Nephron (organoid): ENCODE measurements around the gene MAGI2.
A peak's percentile ranks its signal among the peaks of the same experiment; 100 is the strongest.

Source experiments
- H3K27ac Mint-ChIP-seq, 3 experiments: 2 replicates each; pipeline ENCODE4 v1.8.0; 2020; ENCODE audit warnings: mixed read lengths in 3 of 3, mild to moderate bottlenecking in 2 of 3, moderate library complexity in 1 of 3
- H3K27me3 Mint-ChIP-seq: 2 replicates; pipeline ENCODE4 v1.8.0; 2021; ENCODE audit warnings: low read depth, mild to moderate bottlenecking, moderate library complexity, mixed read lengths
- H3K36me3 Mint-ChIP-seq: 2 replicates; pipeline ENCODE4 v1.8.0; 2020; ENCODE audit warnings: low read depth, mixed read lengths
- H3K4me1 Mint-ChIP-seq: 2 replicates; pipeline ENCODE4 v1.8.0; 2020; ENCODE audit warnings: mixed read lengths
- H3K4me3 Mint-ChIP-seq, 3 experiments: 2 replicates each; pipeline ENCODE4 v1.8.0; 2020; ENCODE audit warnings: mild to moderate bottlenecking in 3 of 3, mixed read lengths in 3 of 3, moderate library complexity in 2 of 3
- H3K9me3 Mint-ChIP-seq: 2 replicates; pipeline ENCODE4 v1.8.0; 2020; ENCODE audit warnings: mixed read lengths
- TF ChIP-seq, protein P1 (sequence below), 3 experiments: fragments of 200-600 bp; sonication (generic); IDR thresholded peaks; one replicate each; pipeline ENCODE4 v1.5.0; 2021; ENCODE audit warnings: antibody characterized with exemption in 3 of 3; ENCODE audit not compliant: unreplicated experiment in 3 of 3

The MAGI2 gene

GRCh38 chr7:79494046-79494445 lies 40.6 kb upstream of the MAGI2 start:
- Mint-ChIP-seq H3K27me3 (no peaks in the 10 kb centered on the region), H3K4me1 (no peaks in the 10 kb centered on the region), H3K27ac (peak overlapping the region; percentile 16 to 89 (median 78)), H3K4me3 (peak overlapping the region in 2 of 3 experiments; percentile 12 to 22), H3K9me3 (no peaks in the 10 kb centered on the region), H3K36me3 (no peaks in the 10 kb centered on the region)
- TF ChIP-seq, protein P1, sequence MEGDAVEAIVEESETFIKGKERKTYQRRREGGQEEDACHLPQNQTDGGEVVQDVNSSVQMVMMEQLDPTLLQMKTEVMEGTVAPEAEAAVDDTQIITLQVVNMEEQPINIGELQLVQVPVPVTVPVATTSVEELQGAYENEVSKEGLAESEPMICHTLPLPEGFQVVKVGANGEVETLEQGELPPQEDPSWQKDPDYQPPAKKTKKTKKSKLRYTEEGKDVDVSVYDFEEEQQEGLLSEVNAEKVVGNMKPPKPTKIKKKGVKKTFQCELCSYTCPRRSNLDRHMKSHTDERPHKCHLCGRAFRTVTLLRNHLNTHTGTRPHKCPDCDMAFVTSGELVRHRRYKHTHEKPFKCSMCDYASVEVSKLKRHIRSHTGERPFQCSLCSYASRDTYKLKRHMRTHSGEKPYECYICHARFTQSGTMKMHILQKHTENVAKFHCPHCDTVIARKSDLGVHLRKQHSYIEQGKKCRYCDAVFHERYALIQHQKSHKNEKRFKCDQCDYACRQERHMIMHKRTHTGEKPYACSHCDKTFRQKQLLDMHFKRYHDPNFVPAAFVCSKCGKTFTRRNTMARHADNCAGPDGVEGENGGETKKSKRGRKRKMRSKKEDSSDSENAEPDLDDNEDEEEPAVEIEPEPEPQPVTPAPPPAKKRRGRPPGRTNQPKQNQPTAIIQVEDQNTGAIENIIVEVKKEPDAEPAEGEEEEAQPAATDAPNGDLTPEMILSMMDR (IDR thresholded peaks at IDR 0.05; ENCODE audit: unreplicated experiment in 3 of 3), result no peak

DNA sequence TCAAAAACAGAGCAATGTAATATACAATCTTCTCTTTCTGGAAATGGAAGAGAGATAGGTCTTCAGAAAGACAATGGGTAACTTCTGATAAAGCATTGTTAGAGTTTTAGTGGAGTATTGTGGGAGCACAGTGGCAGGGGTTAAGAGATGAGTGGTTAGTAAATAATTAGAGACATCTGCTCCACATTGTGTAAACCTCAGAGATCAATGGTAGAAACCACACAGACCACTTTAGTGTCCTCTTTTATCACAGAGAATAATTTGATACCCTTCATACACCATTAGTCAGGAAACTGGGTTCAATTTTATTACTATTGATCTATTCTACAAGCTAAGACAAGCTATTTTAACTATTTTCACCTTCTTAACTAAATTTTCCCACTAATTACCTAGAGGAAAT lies 35.9 kb upstream of the MAGI2 start:
- no peaks in the 10 kb centered on the region for H3K9me3 Mint-ChIP-seq
- TF ChIP-seq, protein P1 (IDR thresholded peaks at IDR 0.05; ENCODE audit: unreplicated experiment in 3 of 3), result no peak
- no peaks in the 10 kb centered on the region for H3K4me1 Mint-ChIP-seq
- H3K27me3 Mint-ChIP-seq, result peaks cover 3% of the 10 kb centered on the region
- no peaks in the 10 kb centered on the region for H3K36me3 Mint-ChIP-seq
- no peak overlapping the region for H3K4me3 Mint-ChIP-seq
- H3K27ac Mint-ChIP-seq, result no peak overlapping the region

GRCh38 chr7:79478386-79478785 lies 24.9 kb upstream of the MAGI2 start:
- TF ChIP-seq, protein P1 (IDR thresholded peaks at IDR 0.05; ENCODE audit: unreplicated experiment in 3 of 3), result no peak
- H3K9me3 Mint-ChIP-seq, result no peaks in the 10 kb centered on the region
- no peaks in the 10 kb centered on the region for H3K36me3 Mint-ChIP-seq
- H3K4me1 Mint-ChIP-seq, result no peaks in the 10 kb centered on the region
- H3K27me3 Mint-ChIP-seq, result no peaks in the 10 kb centered on the region
- no peak overlapping the region for H3K4me3 Mint-ChIP-seq
- no peak overlapping the region for H3K27ac Mint-ChIP-seq

- peaks cover 4% of the 10 kb centered on the region for H3K9me3 Mint-ChIP-seq
- no peak overlapping the region for H3K4me3 Mint-ChIP-seq
- TF ChIP-seq, protein P1 (IDR thresholded peaks at IDR 0.05; ENCODE audit: unreplicated experiment in 3 of 3), result no peak
- peak overlapping the region in 2 of 3 experiments; percentile 7 to 46 for H3K27ac Mint-ChIP-seq
- no peaks in the 10 kb centered on the region for H3K4me1 Mint-ChIP-seq
- H3K27me3 Mint-ChIP-seq, result no peaks in the 10 kb centered on the region
- peaks cover 20% of the 10 kb centered on the region for H3K36me3 Mint-ChIP-seq
Measured at GRCh38 chr7:79475455-79475854, 22.0 kb upstream of the MAGI2 start.

- Mint-ChIP-seq H3K9me3 (peaks cover 4% of the 10 kb centered on the region), H3K4me3 (no peak overlapping the region), H3K4me1 (no peaks in the 10 kb centered on the region), H3K27ac (peak overlapping the region in 1 of 3 experiments; percentile 70), H3K36me3 (peaks cover 27% of the 10 kb centered on the region), H3K27me3 (no peaks in the 10 kb centered on the region)
- TF ChIP-seq, protein P1 (IDR thresholded peaks at IDR 0.05; ENCODE audit: unreplicated experiment in 3 of 3), result no peak
Measured at GRCh38 chr7:79471699-79472098, 18.2 kb upstream of the MAGI2 start.

DNA sequence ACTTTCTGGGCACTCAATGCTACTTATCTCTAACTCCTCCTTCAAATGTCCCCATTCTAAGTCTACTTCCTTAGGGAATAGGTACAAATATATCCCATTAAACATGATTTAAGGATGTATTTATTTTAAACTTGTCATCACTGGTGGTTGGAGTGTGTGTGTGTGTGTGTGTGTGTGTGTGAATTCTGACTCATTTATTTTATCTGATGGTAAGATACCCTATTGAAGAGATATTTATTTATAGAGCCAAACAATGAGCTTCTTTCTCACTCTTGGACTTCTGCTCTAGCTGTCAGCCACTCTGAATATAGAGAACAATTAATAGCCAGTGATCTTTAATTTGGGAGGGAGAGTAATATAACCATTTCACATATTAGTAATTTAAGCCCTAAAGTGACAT lies 17.8 kb upstream of the MAGI2 start:
- TF ChIP-seq, protein P1 (IDR thresholded peaks at IDR 0.05; ENCODE audit: unreplicated experiment in 3 of 3), result no peak
- Mint-ChIP-seq H3K9me3 (peaks cover 4% of the 10 kb centered on the region), H3K36me3 (peaks cover 31% of the 10 kb centered on the region), H3K4me1 (no peaks in the 10 kb centered on the region), H3K27ac (peak overlapping the region in 1 of 3 experiments; percentile 31), H3K27me3 (no peaks in the 10 kb centered on the region), H3K4me3 (no peak overlapping the region)
